Measurements from ENCODE around the gene PRSS22.
"Not testable (repeated sequence)": the region's sequence is repeated elsewhere in the genome, so short reads cannot be mapped to it uniquely, and the experiment has no call there.

The PRSS22 gene

GRCh38 chr16:2857451-2858244 lies at the start of gene PRSS22:
Gene PRSS22 (minus strand): TSS chr16:2858170. CDS start chr16:2858104, 66 bp downstream.
- H3K36me3 Mint-ChIP-seq, result no peaks in the 10 kb centered on the region
- peaks cover 11% of the 10 kb centered on the region for H3K9me3 Mint-ChIP-seq
- peak; percentile 39 for ATAC-seq
- H3K27ac Mint-ChIP-seq, result peak within 1 kb of the TSS; percentile 78
- no peak for DNase-seq (ENCODE audit: low spot score in 2 of 2)
- H3K4me3 Mint-ChIP-seq, result peak within 1 kb of the TSS; percentile 77
- H3K4me1 Mint-ChIP-seq, result peaks cover 7% of the 10 kb centered on the region

DNA sequence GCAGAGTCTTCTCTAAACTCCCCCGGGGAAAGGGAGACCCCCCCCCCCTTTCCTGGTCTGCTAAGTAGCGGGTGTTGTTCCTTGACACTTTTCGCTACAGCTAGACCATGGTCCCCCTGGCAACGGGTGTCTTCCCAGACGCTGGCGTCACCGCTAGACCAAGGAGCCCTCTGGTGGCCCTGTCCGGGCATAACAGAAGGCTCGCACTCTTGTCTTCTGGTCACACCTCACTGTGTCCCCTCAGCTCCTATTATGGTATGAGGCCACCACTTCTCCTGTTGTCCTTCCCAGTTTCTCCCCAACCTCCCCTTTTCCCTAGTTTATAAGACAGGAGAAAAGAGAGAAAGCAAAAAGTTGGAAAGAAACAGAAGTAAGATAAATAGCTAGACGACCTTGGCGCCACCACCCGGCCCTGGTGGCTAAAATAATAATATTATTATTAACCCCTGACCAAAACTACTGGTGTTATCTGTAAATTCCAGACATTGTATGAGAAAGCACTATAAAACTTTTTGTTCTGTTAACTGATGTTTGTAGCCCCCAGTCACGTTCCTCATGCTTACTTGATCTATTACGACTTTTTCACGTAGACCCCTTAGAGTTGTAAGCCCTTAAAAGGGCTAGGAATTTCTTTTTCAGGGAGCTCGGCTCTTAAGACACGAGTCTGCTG lies 49.2 kb upstream of the PRSS22 start:
- Mint-ChIP-seq H3K4me3 (peak overlapping the region; percentile 94), H3K4me1 (peaks cover 34% of the 10 kb centered on the region)
- not testable (repeated sequence) for H3K36me3 Mint-ChIP-seq, ATAC-seq, H3K9me3 Mint-ChIP-seq, H3K27ac Mint-ChIP-seq
- DNase-seq (ENCODE audit: low spot score in 2 of 2), result peak in 1 of 2 donors; percentile 73

DNA sequence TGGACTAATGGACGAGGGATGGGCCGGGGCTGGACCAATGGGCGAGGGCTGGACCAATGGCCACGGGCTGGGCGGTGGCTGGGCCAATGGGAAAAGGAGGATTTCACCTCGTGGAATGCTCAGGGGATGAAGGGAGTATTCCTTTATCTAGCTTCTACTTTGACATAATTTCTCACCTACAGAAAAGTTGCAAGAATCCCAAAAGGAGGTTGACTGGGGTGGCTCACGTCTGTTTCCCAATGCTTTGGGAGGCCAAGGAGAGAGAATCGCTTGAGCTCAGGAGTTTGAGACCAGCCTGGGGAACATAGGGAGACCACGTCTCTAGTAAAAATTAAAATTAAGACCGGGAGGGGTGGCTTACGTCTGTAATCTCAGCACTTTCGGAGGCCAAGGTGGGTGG lies 48.0 kb upstream of the PRSS22 start:
- no peak overlapping the region for H3K27ac Mint-ChIP-seq
- ATAC-seq (no peak), DNase-seq (ENCODE audit: low spot score in 2 of 2) (no peak)
- peaks cover 27% of the 10 kb centered on the region for H3K4me1 Mint-ChIP-seq
- H3K4me3 Mint-ChIP-seq, result peak overlapping the region; percentile 94
- H3K36me3 Mint-ChIP-seq, result peaks cover 9% of the 10 kb centered on the region
- no peaks in the 10 kb centered on the region for H3K9me3 Mint-ChIP-seq

- Mint-ChIP-seq H3K4me3 (peak overlapping the region; percentile 94), H3K27ac (peak overlapping the region; percentile 86), H3K4me1 (peaks cover 27% of the 10 kb centered on the region), H3K36me3 (peaks cover 13% of the 10 kb centered on the region), H3K9me3 (no peaks in the 10 kb centered on the region)
- DNase-seq (ENCODE audit: low spot score in 2 of 2), result peak; percentile 89 to 99
- peak; percentile 85 for ATAC-seq
These were observed 47.4 kb upstream of the PRSS22 start for GRCh38 chr16:2905241-2905987.

GRCh38 chr16:2904922-2905240 lies 46.9 kb upstream of the PRSS22 start:
- Mint-ChIP-seq H3K9me3 (no peaks in the 10 kb centered on the region), H3K27ac (peak overlapping the region; percentile 86), H3K4me1 (peaks cover 27% of the 10 kb centered on the region), H3K4me3 (peak overlapping the region; percentile 94), H3K36me3 (peaks cover 13% of the 10 kb centered on the region)
- ATAC-seq (no peak), DNase-seq (ENCODE audit: low spot score in 2 of 2) (no peak)

- peak; percentile 71 for ATAC-seq
- H3K9me3 Mint-ChIP-seq, result no peaks in the 10 kb centered on the region
- DNase-seq (ENCODE audit: low spot score in 2 of 2), result peak; percentile 81 to 87
- H3K36me3 Mint-ChIP-seq, result peaks cover 13% of the 10 kb centered on the region
- peak overlapping the region; percentile 86 for H3K27ac Mint-ChIP-seq
- H3K4me1 Mint-ChIP-seq, result peaks cover 27% of the 10 kb centered on the region
- H3K4me3 Mint-ChIP-seq, result peak overlapping the region; percentile 94
These were observed 46.3 kb upstream of the PRSS22 start for GRCh38 chr16:2904100-2904921.

DNA sequence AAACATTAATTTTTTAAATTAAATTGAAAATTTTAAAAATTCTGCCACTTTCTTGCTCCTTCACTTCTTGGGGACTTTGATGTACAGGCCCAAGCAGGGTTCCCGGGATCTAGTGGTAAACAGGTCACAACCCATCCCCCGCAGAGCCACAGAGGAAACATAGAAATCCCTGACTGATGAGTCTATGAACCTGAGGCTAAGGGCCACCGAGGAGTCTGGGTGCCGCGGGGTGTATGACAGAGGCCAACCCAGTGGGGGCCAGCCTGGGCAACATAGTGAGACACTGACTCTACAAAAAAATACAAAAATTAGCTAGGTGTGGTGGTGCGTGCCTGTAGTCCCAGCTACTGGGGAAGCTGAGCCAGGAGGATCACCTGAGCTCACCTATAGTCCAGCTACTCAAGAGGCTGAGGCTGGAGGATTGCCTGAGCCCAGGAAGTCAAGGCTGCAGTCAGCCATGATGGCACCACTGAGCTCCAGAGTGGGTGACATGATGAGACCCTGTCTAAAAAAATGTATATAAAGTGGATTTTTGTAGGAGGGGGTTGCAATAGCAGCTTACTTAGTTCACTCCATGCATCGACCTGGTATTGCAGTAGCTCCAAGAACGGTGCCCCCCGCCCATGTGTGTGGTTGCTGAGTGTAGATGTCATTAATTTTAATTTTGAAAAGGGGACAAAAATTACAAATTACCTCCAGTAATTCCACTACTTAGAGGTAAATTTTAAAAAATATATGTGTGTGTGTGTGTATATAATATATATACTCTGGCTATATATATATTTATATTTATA lies 44.6 kb upstream of the PRSS22 start:
- H3K4me1 Mint-ChIP-seq, result peaks cover 27% of the 10 kb centered on the region
- no peak overlapping the region for H3K27ac Mint-ChIP-seq
- DNase-seq (ENCODE audit: low spot score in 2 of 2), result no peak
- no peak overlapping the region for H3K4me3 Mint-ChIP-seq
- ATAC-seq, result no peak
- H3K9me3 Mint-ChIP-seq, result no peaks in the 10 kb centered on the region
- peaks cover 13% of the 10 kb centered on the region for H3K36me3 Mint-ChIP-seq

GRCh38 chr16:2900526-2901075 lies 42.6 kb upstream of the PRSS22 start:
- ATAC-seq (no peak), DNase-seq (ENCODE audit: low spot score in 2 of 2) (no peak)
- peaks cover 13% of the 10 kb centered on the region for H3K36me3 Mint-ChIP-seq
- no peak overlapping the region for H3K4me3 Mint-ChIP-seq
- no peaks in the 10 kb centered on the region for H3K9me3 Mint-ChIP-seq
- H3K27ac Mint-ChIP-seq, result no peak overlapping the region
- H3K4me1 Mint-ChIP-seq, result peaks cover 15% of the 10 kb centered on the region

DNA sequence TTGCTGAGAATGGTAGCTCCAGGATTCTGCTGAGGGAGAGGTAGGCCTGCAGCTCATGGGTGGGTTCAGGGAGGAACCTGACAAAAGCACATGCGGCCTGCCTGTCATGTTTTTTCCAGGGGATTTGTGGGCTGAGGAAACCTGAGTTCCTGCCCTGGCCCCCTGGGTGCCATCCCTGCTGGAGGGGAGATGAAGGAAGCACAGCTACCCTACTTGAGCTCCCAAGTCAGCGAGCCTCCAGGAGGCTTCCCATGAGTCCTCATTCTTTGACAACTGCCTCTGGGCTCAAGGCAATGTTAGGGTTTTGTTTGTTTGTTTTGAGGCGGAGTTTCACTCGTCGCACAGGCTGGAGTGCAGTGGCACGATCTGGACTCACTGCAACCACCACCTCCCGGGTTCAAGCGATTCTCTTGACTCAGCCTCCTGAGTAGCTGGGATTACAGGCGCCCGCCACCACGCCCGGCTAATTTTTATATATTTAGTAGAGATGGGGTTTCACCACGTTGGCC lies 41.6 kb upstream of the PRSS22 start:
- Mint-ChIP-seq H3K9me3 (no peaks in the 10 kb centered on the region), H3K4me1 (peaks cover 11% of the 10 kb centered on the region), H3K4me3 (no peak overlapping the region), H3K27ac (no peak overlapping the region), H3K36me3 (peaks cover 10% of the 10 kb centered on the region)
- ATAC-seq, result no peak
- no peak for DNase-seq (ENCODE audit: low spot score in 2 of 2)

DNA sequence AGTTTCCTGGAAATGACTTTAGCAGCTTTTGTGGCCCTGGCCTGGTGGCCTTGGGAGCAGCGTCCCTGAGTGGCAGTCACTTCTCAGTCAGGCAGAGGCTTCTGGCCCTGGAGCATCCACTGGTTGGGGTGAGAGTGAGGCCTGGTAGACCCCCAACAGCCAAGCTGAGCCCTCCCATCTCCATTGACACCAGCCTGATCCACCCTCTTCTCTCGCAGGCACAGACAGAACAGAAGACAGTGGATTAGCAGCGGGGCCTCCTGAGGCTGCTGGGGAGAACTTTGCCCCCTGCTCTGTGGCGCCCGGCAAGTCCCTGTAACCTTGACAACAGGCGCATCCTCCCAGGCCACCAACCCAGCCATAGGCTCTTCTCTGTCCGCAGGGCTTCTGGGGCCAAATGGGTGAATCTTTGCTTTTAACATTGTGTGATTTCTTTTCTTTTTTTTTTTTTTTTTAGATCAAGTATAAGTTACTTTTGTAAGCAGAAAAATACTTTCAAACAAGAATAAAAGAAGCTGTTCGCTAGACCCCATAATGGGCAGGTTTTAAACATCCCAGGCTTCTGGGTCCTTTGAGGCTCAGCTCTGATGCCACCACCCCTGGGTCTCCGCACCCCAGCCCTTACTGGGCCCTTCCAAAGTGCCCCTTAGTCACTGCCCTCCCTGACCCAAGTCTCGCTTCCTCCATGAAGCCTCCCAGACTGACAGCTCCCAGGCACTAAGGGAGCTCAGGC lies 41.0 kb upstream of the PRSS22 start:
- Mint-ChIP-seq H3K36me3 (peaks cover 6% of the 10 kb centered on the region), H3K27ac (peak overlapping the region; percentile 34), H3K4me1 (peaks cover 5% of the 10 kb centered on the region), H3K4me3 (no peak overlapping the region), H3K9me3 (no peaks in the 10 kb centered on the region)
- ATAC-seq (no peak), DNase-seq (ENCODE audit: low spot score in 2 of 2) (no peak)

- ATAC-seq (peak; percentile 62), DNase-seq (ENCODE audit: low spot score in 2 of 2) (no peak)
- no peak overlapping the region for H3K27ac Mint-ChIP-seq
- H3K9me3 Mint-ChIP-seq, result no peaks in the 10 kb centered on the region
- no peak overlapping the region for H3K4me3 Mint-ChIP-seq
- peaks cover 6% of the 10 kb centered on the region for H3K36me3 Mint-ChIP-seq
- no peaks in the 10 kb centered on the region for H3K4me1 Mint-ChIP-seq
These were observed 39.1 kb upstream of the PRSS22 start for GRCh38 chr16:2897110-2897509.

- DNase-seq (ENCODE audit: low spot score in 2 of 2), result no peak
- Mint-ChIP-seq H3K9me3 (no peaks in the 10 kb centered on the region), H3K36me3 (peaks cover 6% of the 10 kb centered on the region), H3K27ac (no peak overlapping the region), H3K4me1 (no peaks in the 10 kb centered on the region), H3K4me3 (no peak overlapping the region)
- ATAC-seq, result peak; percentile 9
These were observed 38.6 kb upstream of the PRSS22 start for GRCh38 chr16:2896480-2897010.

DNA sequence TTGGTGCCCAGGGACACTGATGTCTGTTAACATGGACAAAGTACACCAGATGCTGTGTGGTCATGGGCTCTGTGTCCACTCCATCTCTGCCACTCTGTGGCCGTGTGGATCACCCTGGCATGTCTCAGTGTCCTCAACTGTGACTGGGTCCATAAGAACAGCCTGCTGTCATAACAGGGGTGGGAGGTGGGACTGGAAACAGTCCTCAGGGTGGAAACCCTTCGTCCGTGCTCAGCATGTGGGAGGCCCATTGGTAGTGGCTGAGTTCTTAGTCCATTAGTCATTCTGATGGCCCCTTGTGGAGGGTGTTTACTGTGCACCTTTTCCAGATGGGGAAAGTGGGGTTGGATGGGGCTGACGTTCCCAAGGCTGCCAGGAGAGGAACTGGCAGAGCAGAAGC lies 37.8 kb upstream of the PRSS22 start:
- ATAC-seq (no peak), DNase-seq (ENCODE audit: low spot score in 2 of 2) (no peak)
- Mint-ChIP-seq H3K36me3 (peaks cover 2% of the 10 kb centered on the region), H3K9me3 (no peaks in the 10 kb centered on the region), H3K4me3 (no peak overlapping the region), H3K27ac (no peak overlapping the region), H3K4me1 (no peaks in the 10 kb centered on the region)
